Measurements from ENCODE around the gene FGD1. TPM values are rescaled to one million over a fixed set of nuclear protein-coding genes. Genes with fewer than 3 reads are reported as not detected.

FGD1 gene
- total RNA-seq, 1 donor from 2014 or later = 6.3 TPM

- no peak for ATAC-seq
- DNase-seq = no peak
- intact Hi-C loops (cut with micrococcal nuclease) = no loop called here
These were observed 80.3 kb downstream of the FGD1 start for GRCh38 chrX:54415534-54416350.

- intact Hi-C loops (cut with micrococcal nuclease) = no loop called here
- ATAC-seq = no peak
- no peak for DNase-seq
These were observed 82.3 kb downstream of the FGD1 start for GRCh38 chrX:54413753-54414152.

- intact Hi-C loops (cut with micrococcal nuclease) = no loop called here
- ATAC-seq = peak; percentile 40
- no peak for DNase-seq
These were observed 84.3 kb downstream of the FGD1 start for GRCh38 chrX:54411732-54412131.

GRCh38 chrX:54407266-54407665 is 88.8 kb downstream of the FGD1 start:
- intact Hi-C loops (cut with micrococcal nuclease) = no loop called here
- no peak for DNase-seq
- no peak for ATAC-seq

- intact Hi-C loops (cut with micrococcal nuclease) = no loop called here
- no peak for ATAC-seq
These were observed 98.9 kb downstream of the FGD1 start for GRCh38 chrX:54397113-54397512.

More at GRCh38 chrX:54397113-54397512, 98.9 kb downstream of the FGD1 start:
- no peak for DNase-seq

Other genes starting within 250 kb of the FGD1 start
- gene WNK3, start 138.2 kb downstream of the FGD1 start, total RNA-seq = 0.92 TPM
- gene TSR2, start 55.8 kb downstream of the FGD1 start, total RNA-seq = 39.7 TPM
- gene GNL3L, start 34.0 kb upstream of the FGD1 start, total RNA-seq = 19.9 TPM

Measured in left ventricle myocardium superior (tissue), 1 donor.